Kidney epithelial cell (primary cell): ENCODE measurements around the gene TMEM151B. TPM values are rescaled to one million over a fixed set of nuclear protein-coding genes. Genes with fewer than 3 reads are reported as not detected.

Experiments
- DNase-seq: peaks from one replicate; pipeline ENCODE4 v3.0.0-alpha.2; 2010; ENCODE audit warnings: low read depth
- H3K27me3 ChIP-seq: 2 replicates; pipeline ENCODE4 v1.6.0; 2011; ENCODE audit warnings: low read length; ENCODE audit not compliant: control insufficient read depth, insufficient read depth
- H3K36me3 ChIP-seq: 2 replicates; pipeline ENCODE4 v1.5.1; 2011; ENCODE audit warnings: low read length; ENCODE audit not compliant: control insufficient read depth, insufficient read depth
- H3K4me3 ChIP-seq: 2 replicates; pipeline ENCODE4 v1.5.1; 2011; ENCODE audit warnings: low read depth, mild to moderate bottlenecking, control low read depth, low read length
- CTCF ChIP-seq: IDR thresholded peaks from 2 replicates; pipeline ENCODE4 v1.5.1; 2011; ENCODE audit warnings: mild to moderate bottlenecking, moderate library complexity, low read length, control low read depth, inconsistent platforms; ENCODE audit not compliant: insufficient read depth, poor library complexity, severe bottlenecking
- total RNA-seq: library from RNA; depleted of rRNA; stranded (reverse); fragments of >200 nt; gene quantifications from 2 replicates; pipeline ENCODE4 v1.2.3, GENCODE V29; 2015

Gene TMEM151B
- total RNA-seq, 1 donor from 2014 or later, result 0.13 TPM

- no peak for TF ChIP-seq CTCF
- no peak overlapping the region for H3K4me3 ChIP-seq
- no peak for DNase-seq
- no peaks in the 10 kb centered on the region for H3K36me3 ChIP-seq
- H3K27me3 ChIP-seq, result peaks cover 11% of the 10 kb centered on the region
Measured at GRCh38 chr6:44329858-44330257, 59.6 kb downstream of the TMEM151B start.

DNA sequence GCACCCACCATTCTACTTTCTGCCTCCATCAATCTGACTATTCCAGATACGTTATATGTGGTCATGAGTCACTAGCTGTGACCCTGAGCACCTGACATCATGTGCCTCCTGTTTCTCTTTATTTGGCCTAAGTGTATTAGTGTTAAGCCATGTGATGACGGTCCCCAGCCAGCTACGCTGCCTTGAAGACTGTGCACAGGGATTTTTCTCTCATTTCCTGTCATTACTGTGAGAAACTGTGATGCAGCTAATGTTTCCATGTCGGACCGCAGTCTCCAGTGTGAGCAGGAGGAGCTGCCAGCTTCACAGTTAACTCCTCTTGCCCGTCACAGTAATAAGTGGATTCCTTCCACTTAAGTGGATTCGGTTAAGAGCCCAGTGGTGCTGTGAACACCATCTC is 62.3 kb downstream of the TMEM151B start:
- TF ChIP-seq CTCF, result no peak
- peaks cover 13% of the 10 kb centered on the region for H3K27me3 ChIP-seq
- no peak for DNase-seq

DNA sequence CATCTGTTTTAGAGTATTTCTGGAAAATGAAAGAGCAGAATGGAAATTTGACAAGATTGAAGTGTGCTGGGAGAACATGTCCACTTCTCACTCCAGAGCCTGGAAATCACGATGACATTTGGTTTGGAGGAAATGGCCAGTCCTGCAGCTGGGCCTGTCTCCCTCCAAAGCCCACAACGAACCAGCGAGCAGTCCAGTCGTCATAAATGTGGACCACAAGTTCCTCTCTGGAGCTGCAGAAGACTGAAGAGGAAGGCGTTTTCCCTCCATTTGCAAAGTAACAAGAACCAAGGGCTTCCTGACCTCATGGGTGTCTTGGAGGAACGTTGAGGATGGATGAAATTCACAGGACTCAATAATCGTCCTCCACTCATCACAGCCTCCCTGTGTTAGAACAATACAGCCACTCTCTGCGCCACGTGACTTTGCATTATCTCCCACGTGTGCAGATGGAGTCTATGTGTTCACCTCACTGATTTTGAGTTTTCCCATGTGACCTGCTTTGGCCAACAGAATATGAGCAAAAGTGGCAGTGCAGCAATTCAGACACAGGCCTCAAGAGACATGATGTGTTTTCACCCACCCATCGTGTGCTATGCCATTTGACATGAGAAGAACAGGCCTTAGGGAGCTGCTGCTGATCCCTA is 63.1 kb downstream of the TMEM151B start:
- no peak for TF ChIP-seq CTCF
- H3K4me3 ChIP-seq, result no peak overlapping the region
- H3K27me3 ChIP-seq, result peaks cover 9% of the 10 kb centered on the region
- no peaks in the 10 kb centered on the region for H3K36me3 ChIP-seq
- no peak for DNase-seq

More for the DNA sequence above, 62.3 kb downstream of the TMEM151B start:
- Histone ChIP-seq H3K4me3 (no peak overlapping the region), H3K36me3 (no peaks in the 10 kb centered on the region)

DNA sequence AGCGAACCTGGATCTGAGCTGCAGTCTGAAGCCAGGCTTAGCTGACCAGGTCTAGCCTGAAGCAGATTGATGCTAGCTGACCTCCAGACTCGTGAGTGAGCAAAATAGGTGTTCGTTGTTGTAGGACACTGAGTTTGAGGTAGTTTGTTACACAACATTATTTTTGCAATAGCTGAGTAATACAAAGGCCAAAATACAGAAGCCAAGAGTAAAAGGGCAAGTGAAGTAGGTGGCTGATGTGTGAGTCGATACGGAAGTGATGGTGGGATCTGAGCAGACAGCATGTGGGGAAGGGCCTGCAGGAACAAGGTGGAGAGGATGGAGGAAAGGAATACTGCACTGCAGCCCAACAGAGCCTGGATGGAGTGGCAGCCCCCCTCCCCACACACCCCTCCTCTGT is 63.7 kb downstream of the TMEM151B start:
- Histone ChIP-seq H3K27me3 (peaks cover 9% of the 10 kb centered on the region), H3K4me3 (no peak overlapping the region), H3K36me3 (no peaks in the 10 kb centered on the region)
- DNase-seq, result no peak
- no peak for TF ChIP-seq CTCF

DNA sequence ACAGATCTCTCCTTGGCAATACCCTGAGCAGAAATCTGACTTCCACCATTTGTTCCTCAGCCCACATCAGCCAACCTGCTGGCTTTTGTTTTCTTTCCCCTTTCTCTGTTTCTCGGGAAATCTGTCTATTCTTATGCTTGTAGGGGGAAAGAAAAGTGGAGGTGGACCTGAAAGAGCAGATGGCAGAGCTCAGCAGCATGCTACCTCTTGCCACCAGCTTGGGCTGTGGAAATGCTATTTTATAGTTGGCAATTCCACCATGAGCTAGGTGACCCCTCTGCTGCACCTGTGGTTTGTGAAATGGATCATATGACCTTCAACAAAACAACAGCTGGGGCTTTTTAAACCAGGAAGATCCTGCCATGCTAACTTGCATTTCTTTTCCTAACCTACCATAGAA is 65.4 kb downstream of the TMEM151B start:
- peaks cover 2% of the 10 kb centered on the region for H3K27me3 ChIP-seq
- DNase-seq, result no peak

More for the DNA sequence above, 65.4 kb downstream of the TMEM151B start:
- TF ChIP-seq CTCF, result no peak
- Histone ChIP-seq H3K36me3 (no peaks in the 10 kb centered on the region), H3K4me3 (no peak overlapping the region)
